Stomach smooth muscle (tissue), 2 donors: Measurements from ENCODE around the gene ACER2.

Experiments
- H3K27ac ChIP-seq: one replicate; pipeline ENCODE4 v1.7.0; 2013; ENCODE audit warnings: mild to moderate bottlenecking, low read length, inconsistent platforms
- H3K27me3 ChIP-seq, 2 donors: one replicate each; pipeline ENCODE4 v1.7.0; 2013; ENCODE audit warnings: low read length in 2 of 2; ENCODE audit not compliant: insufficient read depth in 2 of 2, control insufficient read depth in 1 of 2
- H3K36me3 ChIP-seq, 2 donors: one replicate each; pipeline ENCODE4 v1.7.0; 2013; ENCODE audit warnings: low read length in 2 of 2; ENCODE audit not compliant: control insufficient read depth in 2 of 2, insufficient read depth in 2 of 2
- H3K4me1 ChIP-seq: one replicate; pipeline ENCODE4 v1.7.0; 2013; ENCODE audit warnings: low read length; ENCODE audit not compliant: control insufficient read depth, insufficient read depth
- H3K4me3 ChIP-seq, 2 donors: one replicate each; pipeline ENCODE4 v1.7.0; 2013; ENCODE audit warnings: low read length in 2 of 2
- H3K9ac ChIP-seq, 2 donors: one replicate each; pipeline ENCODE4 v1.7.0; 2013; ENCODE audit warnings: low read length in 2 of 2, mild to moderate bottlenecking in 1 of 2
- H3K9me3 ChIP-seq, 2 donors: one replicate each; pipeline ENCODE4 v1.7.0; 2013; ENCODE audit warnings: low read length in 2 of 2; ENCODE audit not compliant: control insufficient read depth in 2 of 2
- donor health status: healthy.
- donor health status: Pancreatic carcinoma.

ACER2 gene

DNA sequence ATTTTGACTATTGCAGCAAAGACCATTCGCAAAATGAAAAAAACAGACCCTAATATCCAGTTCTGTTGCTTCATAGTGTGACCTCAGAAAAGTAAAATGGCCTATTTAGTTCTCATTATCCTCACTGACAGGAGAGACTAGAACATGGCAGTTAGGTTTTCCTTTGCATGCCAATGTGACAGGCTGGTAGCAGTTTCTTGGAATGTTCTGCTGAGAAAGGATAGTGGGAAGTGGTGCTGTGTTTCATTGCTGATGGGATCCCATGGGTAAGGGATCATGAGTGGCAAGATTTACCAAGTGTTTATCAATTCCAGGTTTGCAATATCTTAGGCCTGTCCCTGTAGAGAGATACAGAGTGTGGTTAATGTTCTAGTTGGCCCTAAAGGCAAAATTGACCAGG lies 88.5 kb downstream of the ACER2 start:
- Histone ChIP-seq H3K4me1 (peaks cover 7% of the 10 kb centered on the region), H3K4me3 (no peak overlapping the region), H3K9me3 (no peaks in the 10 kb centered on the region), H3K27me3 (no peaks in the 10 kb centered on the region), H3K27ac (no peak overlapping the region), H3K9ac (no peak overlapping the region), H3K36me3 (no peaks in the 10 kb centered on the region)

DNA sequence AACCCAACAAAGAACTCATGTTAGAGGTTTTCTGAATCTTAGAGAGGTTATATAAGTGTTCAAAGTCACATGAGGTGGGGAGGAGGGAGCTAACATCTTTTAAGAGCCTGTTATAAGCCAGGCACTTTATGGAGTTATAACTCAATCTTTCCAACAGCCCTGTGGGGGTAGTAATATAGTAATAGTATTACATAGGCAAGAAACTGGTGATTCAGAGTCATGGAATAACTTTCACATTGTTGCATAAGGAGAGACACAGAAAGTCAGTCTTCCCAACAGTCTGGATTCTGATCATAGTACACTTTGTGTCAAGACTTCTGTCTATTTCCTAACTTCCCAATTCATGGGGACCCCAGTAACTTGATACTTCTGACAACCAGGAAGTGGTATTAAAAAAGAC lies 89.2 kb downstream of the ACER2 start:
- H3K4me1 ChIP-seq = peaks cover 4% of the 10 kb centered on the region
- no peak overlapping the region for H3K4me3 ChIP-seq
- H3K36me3 ChIP-seq = no peaks in the 10 kb centered on the region
- no peaks in the 10 kb centered on the region for H3K27me3 ChIP-seq
- H3K9me3 ChIP-seq = no peaks in the 10 kb centered on the region
- H3K27ac ChIP-seq = no peak overlapping the region
- no peak overlapping the region for H3K9ac ChIP-seq
